ENCODE measurements around the gene KCNQ2. TPM values are rescaled to one million over a fixed set of nuclear protein-coding genes. Genes with fewer than 3 reads are reported as not detected.
A peak's percentile ranks its signal among the peaks of the same experiment; 100 is the strongest.

KCNQ2 gene
- total RNA-seq, 1 experiment from 2014 or later = 86.5 TPM

DNA sequence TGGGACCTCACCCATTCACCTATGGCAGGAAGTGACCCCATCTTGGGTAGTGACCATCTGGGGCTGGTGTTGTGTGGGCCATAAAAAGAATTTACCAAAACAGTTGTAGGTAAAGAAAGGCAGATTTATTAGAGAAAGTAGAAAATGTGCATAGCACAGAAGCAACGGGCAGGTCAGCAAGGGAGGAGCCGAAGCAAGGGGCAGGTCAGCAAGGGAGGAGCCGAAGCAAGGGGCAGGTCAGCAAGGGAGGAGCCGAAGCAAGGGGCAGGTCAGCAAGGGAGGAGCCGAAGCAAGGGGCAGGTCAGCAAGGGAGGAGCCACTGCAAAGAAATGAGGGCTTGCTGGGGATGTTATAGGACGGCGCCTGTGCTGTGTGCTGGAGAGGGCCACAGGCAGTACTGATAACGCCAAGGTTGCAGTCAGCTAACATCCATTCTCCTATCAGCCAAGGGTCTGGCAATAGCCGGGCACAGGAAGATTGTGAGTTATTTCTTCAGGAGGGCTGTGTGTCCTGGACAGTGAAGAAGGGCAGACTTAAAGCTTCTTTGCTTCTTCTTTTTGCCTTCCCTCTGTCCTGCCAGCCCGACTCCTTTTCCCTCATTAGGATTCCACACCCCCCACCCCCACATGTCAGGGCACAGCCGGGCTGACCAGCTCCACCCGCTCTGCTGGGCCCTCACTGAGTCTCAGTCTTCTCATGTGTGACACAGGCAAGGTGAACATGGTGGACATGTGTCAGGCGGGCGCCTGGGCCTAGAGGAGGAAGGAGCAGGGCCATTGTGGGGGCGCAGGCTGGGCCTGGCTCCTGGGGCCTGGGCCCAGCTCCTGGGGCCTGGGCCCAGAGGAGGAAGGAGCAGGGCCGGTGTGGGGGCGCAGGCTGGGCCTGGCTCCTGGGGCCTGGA is 79.7 kb downstream of the KCNQ2 start:
- no peaks in the 10 kb centered on the region for H3K36me3 ChIP-seq (ENCODE audit: control insufficient read depth in 1 of 2, insufficient read depth in 2 of 2, low read length in 2 of 2)
- POLR2A ChIA-PET = no interaction called here
- ATAC-seq = 0 out of 2 replicates have a peak, but pooled peaks have one; percentile 27

DNA sequence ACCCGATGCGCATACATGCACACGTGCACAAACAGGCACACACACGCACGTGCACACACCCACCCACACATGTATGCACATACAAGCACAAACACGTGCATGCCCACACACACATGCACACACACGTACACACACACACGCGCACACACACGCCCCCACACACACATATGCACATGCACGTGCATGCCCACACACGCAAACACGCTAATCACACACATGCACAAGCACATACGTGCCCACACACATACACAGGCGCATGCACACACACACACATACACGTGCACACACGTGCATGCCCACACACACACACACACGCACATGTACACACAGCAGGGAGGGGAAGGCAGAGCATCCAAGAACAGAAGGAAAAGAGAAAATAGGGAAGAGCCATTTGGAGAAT is 84.5 kb downstream of the KCNQ2 start:
- no peak for DNase-seq (ENCODE audit: low read depth, low spot score)
- ChIA-PET POLR2A (no interaction called here), CTCF (no interaction called here)

More for the DNA sequence above, 79.7 kb downstream of the KCNQ2 start:
- no peak overlapping the region for H3K4me2 ChIP-seq (ENCODE audit: low read length)
- no peak overlapping the region for H3K4me3 ChIP-seq (replicated peaks in 1 of 2; ENCODE audit: low read depth in 1 of 2, low read length in 2 of 2)
- RAD21 ChIA-PET (ENCODE audit: low non-redundant PET in 1 of 2, low total read pairs in 2 of 2, uncharacterized antibody in 2 of 2, unreplicated experiment in 2 of 2) = no interaction called here
- H3K9me2 ChIP-seq (ENCODE audit: insufficient read depth) = no peaks in the 10 kb centered on the region
- no peaks in the 10 kb centered on the region for H3K27me3 ChIP-seq (ENCODE audit: insufficient read depth, low read length)
- peaks cover 0 to 12% of the 10 kb centered on the region in 2 experiments; a peak in 1 of 4 replicates for H3K9me3 ChIP-seq (ENCODE audit: control insufficient read depth in 1 of 2, insufficient read depth in 1 of 2, low read depth in 1 of 2, low read length in 2 of 2)
- intact Hi-C loops (cut with micrococcal nuclease) = no loop called here
- no peak overlapping the region for H3K27ac ChIP-seq (ENCODE audit: low read depth, low read length)
- H2AFZ ChIP-seq (ENCODE audit: low read depth, low read length, poor library complexity, severe bottlenecking) = no peak overlapping the region
- no peak for TF ChIP-seq ELF1 (IDR thresholded peaks at IDR 0.05; ENCODE audit: borderline replicate concordance, low read depth)
- TF ChIP-seq POLR2AphosphoS5 (IDR thresholded peaks at IDR 0.05; ENCODE audit: low read depth, low read length) = no peak
- no peak for TF ChIP-seq EZH2 (IDR thresholded peaks at IDR 0.05)
- no peak for TF ChIP-seq RAD21 (IDR thresholded peaks at IDR 0.05; ENCODE audit: low read depth)
- no peak for TF ChIP-seq CBX3 (IDR thresholded peaks at IDR 0.05; ENCODE audit: low read depth)
- TF ChIP-seq EZH2phosphoT487 (IDR thresholded peaks at IDR 0.05; ENCODE audit: borderline replicate concordance) = no peak
- TF ChIP-seq, protein P1, sequence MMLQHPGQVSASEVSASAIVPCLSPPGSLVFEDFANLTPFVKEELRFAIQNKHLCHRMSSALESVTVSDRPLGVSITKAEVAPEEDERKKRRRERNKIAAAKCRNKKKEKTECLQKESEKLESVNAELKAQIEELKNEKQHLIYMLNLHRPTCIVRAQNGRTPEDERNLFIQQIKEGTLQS (IDR thresholded peaks at IDR 0.05) = no peak
- no peak for TF ChIP-seq SIN3A (IDR thresholded peaks at IDR 0.05; ENCODE audit: low read depth)
- TF ChIP-seq POLR2A (IDR thresholded peaks at IDR 0.05; ENCODE audit: borderline replicate concordance, extremely low read depth, insufficient read depth, insufficient read length) = no peak
- no peak for TF ChIP-seq ZNF274 (IDR thresholded peaks at IDR 0.05; ENCODE audit: low read depth, low read length)
- DNase-seq (ENCODE audit: low read depth, low spot score) = no peak
- BruUV-seq (replicated peaks) = no TSS peak
- H4K20me1 ChIP-seq (ENCODE audit: insufficient read depth) = no peaks in the 10 kb centered on the region
- CTCF ChIA-PET = no interaction called here
- no peaks in the 10 kb centered on the region for H3K4me1 ChIP-seq (ENCODE audit: control insufficient read depth in 1 of 2, insufficient read depth in 2 of 2, low read length in 2 of 2)
- H3K9ac ChIP-seq (ENCODE audit: low read length) = no peak overlapping the region
- no peaks in the 10 kb centered on the region for H3K79me2 ChIP-seq (ENCODE audit: insufficient read depth, low read length)

More for the DNA sequence above, 84.5 kb downstream of the KCNQ2 start:
- RAD21 ChIA-PET (ENCODE audit: low non-redundant PET in 1 of 2, low total read pairs in 2 of 2, uncharacterized antibody in 2 of 2, unreplicated experiment in 2 of 2) = no interaction called here
- BruUV-seq (replicated peaks) = no TSS peak
- peaks cover 14 to 35% of the 10 kb centered on the region in 2 experiments; a peak in 2 of 4 replicates for H3K9me3 ChIP-seq (ENCODE audit: control insufficient read depth in 1 of 2, insufficient read depth in 1 of 2, low read depth in 1 of 2, low read length in 2 of 2)
- ATAC-seq = no peak
- H3K9ac ChIP-seq (ENCODE audit: low read length) = no peak overlapping the region
- no peaks in the 10 kb centered on the region for H3K27me3 ChIP-seq (ENCODE audit: insufficient read depth, low read length)
- TF ChIP-seq EZH2phosphoT487 (IDR thresholded peaks at IDR 0.05; ENCODE audit: borderline replicate concordance) = no peak
- TF ChIP-seq YY1 (IDR thresholded peaks at IDR 0.05; ENCODE audit: extremely low read depth, insufficient replicate concordance, low read depth, low read length) = no peak
- no peak for TF ChIP-seq CBX3 (IDR thresholded peaks at IDR 0.05; ENCODE audit: low read depth)
- no peak for TF ChIP-seq EZH2 (IDR thresholded peaks at IDR 0.05)
- TF ChIP-seq RAD21 (IDR thresholded peaks at IDR 0.05; ENCODE audit: low read depth) = no peak
- TF ChIP-seq TCF7L2 (IDR thresholded peaks at IDR 0.05; ENCODE audit: borderline replicate concordance, extremely low read depth, insufficient read depth, insufficient read length) = no peak
- TF ChIP-seq MAX (IDR thresholded peaks at IDR 0.05) = no peak
- TF ChIP-seq POLR2AphosphoS5 (IDR thresholded peaks at IDR 0.05; ENCODE audit: low read depth, low read length) = no peak
- no peaks in the 10 kb centered on the region for H3K4me1 ChIP-seq (ENCODE audit: control insufficient read depth in 1 of 2, insufficient read depth in 2 of 2, low read length in 2 of 2)
- no peak overlapping the region for H3K4me2 ChIP-seq (ENCODE audit: low read length)
- H3K4me3 ChIP-seq (replicated peaks in 1 of 2; ENCODE audit: low read depth in 1 of 2, low read length in 2 of 2) = no peak overlapping the region
- H3K79me2 ChIP-seq (ENCODE audit: insufficient read depth, low read length) = no peaks in the 10 kb centered on the region
- no peaks in the 10 kb centered on the region for H3K9me2 ChIP-seq (ENCODE audit: insufficient read depth)
- H2AFZ ChIP-seq (ENCODE audit: low read depth, low read length, poor library complexity, severe bottlenecking) = no peak overlapping the region
- H3K27ac ChIP-seq (ENCODE audit: low read depth, low read length) = no peak overlapping the region
- intact Hi-C loops (cut with micrococcal nuclease) = no loop called here
- no peaks in the 10 kb centered on the region for H4K20me1 ChIP-seq (ENCODE audit: insufficient read depth)
- no peaks in the 10 kb centered on the region for H3K36me3 ChIP-seq (ENCODE audit: control insufficient read depth in 1 of 2, insufficient read depth in 2 of 2, low read length in 2 of 2)

Data from HCT116 (cell line).